SK-N-SH (cell line): Measurements from ENCODE around the gene MRPL54. TPM values are rescaled to one million over a fixed set of nuclear protein-coding genes. Genes with fewer than 3 reads are reported as not detected.

Source experiments
- CTCF ChIA-PET: fragments of 300-600, 350-600 bp; formaldehyde crosslinking; extraction: SDS; loops from one replicate; lab custom pipeline; 2021; lab: Yijun Ruan, JAX
- POLR2A ChIA-PET: fragments of 350-600 bp; sonication (Branson Sonifier 250); formaldehyde crosslinking; extraction: SDS; loops from one replicate; lab custom pipeline; 2020; ENCODE audit warnings: antibody characterized with exemption, inconsistent platforms; lab: Yijun Ruan, JAX
- DNase-seq: peaks from one replicate; pipeline ENCODE4 v3.0.0; 2012
- H2AFZ ChIP-seq: fragments of 200-600 bp; sonication (generic); 2 replicates; pipeline ENCODE4 v1.8.1; 2016; ENCODE audit warnings: antibody characterized with exemption, mild to moderate bottlenecking, low read depth
- H3F3A ChIP-seq: fragments of 200-600 bp; sonication (generic); replicated peaks from 2 replicates; pipeline ENCODE3; 2016; ENCODE audit warnings: antibody characterized with exemption, mild to moderate bottlenecking; ENCODE audit not compliant: insufficient read depth
- H3K27ac ChIP-seq, 2 experiments: fragments of 200-500 bp in 1 of 2; fragments of 200-600 bp in 1 of 2; sonication (Bioruptor generic) in 1 of 2; sonication (generic), shearing (Covaris generic) in 1 of 2; 2 replicates each; pipeline versions ENCODE4 v1.5.1 to v1.6.1; 2014 to 2016; ENCODE audit warnings: low read depth in 2 of 2, inconsistent platforms in 1 of 2, low read length in 1 of 2, mild to moderate bottlenecking in 1 of 2, mixed read lengths in 1 of 2
- H3K27me3 ChIP-seq: fragments of 200-600 bp; sonication (generic), shearing (Covaris generic); 2 replicates; pipeline ENCODE4 v1.6.1; 2016; ENCODE audit warnings: mixed run types; ENCODE audit not compliant: insufficient read depth
- H3K36me3 ChIP-seq, 2 experiments: fragments of 200-500 bp in 1 of 2; fragments of 200-600 bp in 1 of 2; sonication (Bioruptor generic) in 1 of 2; sonication (generic) in 1 of 2; replicated peaks in 1 of 2; 2 replicates each; pipeline versions ENCODE3 to v1.5.1; 2014 to 2016; ENCODE audit warnings: low read length in 1 of 2, mild to moderate bottlenecking in 1 of 2; ENCODE audit not compliant: insufficient read depth in 2 of 2, control insufficient read depth in 1 of 2
- H3K4me1 ChIP-seq, 2 experiments: fragments of 200-500 bp in 1 of 2; fragments of 200-600 bp in 1 of 2; sonication (Bioruptor generic) in 1 of 2; sonication (generic), shearing (Covaris generic) in 1 of 2; 2 replicates each; pipeline versions ENCODE4 v1.5.1 to v1.6.1; 2014 to 2016; ENCODE audit warnings: low read depth in 1 of 2, low read length in 1 of 2, mixed run types in 1 of 2; ENCODE audit not compliant: insufficient read depth in 2 of 2, control insufficient read depth in 1 of 2
- H3K4me2 ChIP-seq: fragments of 200-600 bp; sonication (generic), shearing (Covaris generic); 2 replicates; pipeline ENCODE4 v1.6.1; 2017; ENCODE audit warnings: mixed run types
- H3K4me3 ChIP-seq, 2 experiments: fragments of 200-500 bp in 1 of 2; fragments of 200-600 bp in 1 of 2; sonication (Bioruptor generic) in 1 of 2; sonication (generic), shearing (Covaris generic) in 1 of 2; 2 replicates each; pipeline versions ENCODE4 v1.5.1 to v1.8.1; 2014 to 2016; ENCODE audit warnings: low read depth in 2 of 2, inconsistent platforms in 1 of 2, low read length in 1 of 2, mild to moderate bottlenecking in 1 of 2, mixed read lengths in 1 of 2, moderate library complexity in 1 of 2
- H3K79me2 ChIP-seq: fragments of 200-600 bp; sonication (generic); 2 replicates; pipeline ENCODE4 v1.8.1; 2017; ENCODE audit warnings: mild to moderate bottlenecking; ENCODE audit not compliant: insufficient read depth
- H3K9ac ChIP-seq: fragments of 200-600 bp; sonication (generic); 2 replicates; pipeline ENCODE4 v1.6.1; 2017; ENCODE audit warnings: mixed run types
- H3K9me2 ChIP-seq: fragments of 200-600 bp; sonication (generic); 2 replicates; pipeline ENCODE4 v1.6.1; 2017; ENCODE audit warnings: mixed run types
- H3K9me3 ChIP-seq: fragments of 200-600 bp; sonication (generic); 2 replicates; pipeline ENCODE4 v1.6.1; 2017; ENCODE audit warnings: mixed run types, mild to moderate bottlenecking, moderate library complexity
- H4K20me1 ChIP-seq: fragments of 200-600 bp; sonication (generic); 2 replicates; pipeline ENCODE4 v1.6.1; 2017; ENCODE audit warnings: mild to moderate bottlenecking, mixed run types; ENCODE audit not compliant: insufficient read depth
- EZH2phosphoT487 ChIP-seq: fragments of 200-600 bp; sonication (generic); IDR thresholded peaks from 2 replicates; pipeline ENCODE4 v1.6.1; 2017; ENCODE audit warnings: low read depth, mixed run types, mild to moderate bottlenecking, antibody characterized with exemption, moderate library complexity, borderline replicate concordance
- FOXM1 ChIP-seq: IDR thresholded peaks from 2 replicates; pipeline ENCODE4 v1.4.0; 2012; ENCODE audit warnings: low read depth, mild to moderate bottlenecking
- MEF2A ChIP-seq: IDR thresholded peaks from 2 replicates; pipeline ENCODE4 v1.4.0; 2012; ENCODE audit warnings: low read depth, borderline replicate concordance
- REST ChIP-seq: IDR thresholded peaks from 2 replicates; pipeline ENCODE4 v1.6.1; 2012; ENCODE audit warnings: mild to moderate bottlenecking, low read depth, low read length, moderate library complexity
- RFX5 ChIP-seq: IDR thresholded peaks from 2 replicates; pipeline ENCODE4 v1.6.1; 2012; ENCODE audit warnings: mild to moderate bottlenecking, improper control_type of control experiment, low read length
- RXRA ChIP-seq: IDR thresholded peaks from 2 replicates; pipeline ENCODE4 v1.4.0; 2012; ENCODE audit warnings: low read depth, mild to moderate bottlenecking, borderline replicate concordance
- TCF12 ChIP-seq: IDR thresholded peaks from 2 replicates; pipeline ENCODE4 v1.4.0; 2012
- YY1 ChIP-seq: IDR thresholded peaks from 2 replicates; pipeline ENCODE4 v1.4.0; 2012; ENCODE audit warnings: low read depth, mild to moderate bottlenecking
- WGBS: methylation state at CpG from one replicate; pipeline ENCODE4 v1.1.6; 2017; ENCODE audit warnings: low lambda C conversion rate; 5-methylcytosine and 5-hydroxymethylcytosine counted together
- polyA plus RNA-seq, 3 experiments: library from polyadenylated mRNA; depleted of rRNA; stranded (reverse); fragments of >200 nt; gene quantifications; 2 replicates each; pipeline ENCODE4 v1.2.3, GENCODE V29; 2012
- TF ChIP-seq, protein P1 (sequence below): fragments of 150-350 bp; IDR thresholded peaks from 2 replicates; pipeline ENCODE4 v1.6.1; 2016; ENCODE audit warnings: mild to moderate bottlenecking, low read depth, low read length

Gene MRPL54
- polyA plus RNA-seq, 1 of the 3 experiments (the other 2 are of a cell fraction): 125 TPM

GRCh38 chr19:3778104-3778867, 15.8 kb downstream of the MRPL54 start:
- Histone ChIP-seq H3K27ac (no peak overlapping the region), H3K4me2 (no peak overlapping the region), H3K36me3 (no peaks in the 10 kb centered on the region), H3K27me3 (peaks cover 22% of the 10 kb centered on the region), H3K79me2 (no peaks in the 10 kb centered on the region), H3F3A (no peaks in the 10 kb centered on the region), H3K9me3 (peaks cover 9% of the 10 kb centered on the region), H3K9me2 (no peaks in the 10 kb centered on the region), H3K4me3 (no peak overlapping the region), H2AFZ (no peak overlapping the region), H3K4me1 (no peaks in the 10 kb centered on the region), H4K20me1 (no peaks in the 10 kb centered on the region), H3K9ac (no peak overlapping the region)
- CTCF ChIA-PET: interaction anchor here (1.3 to 1.7 kb wide), 2 partner anchors 8 to 16 kb away, joined by 3 to 8 read pairs; partner anchors contain the start of genes APBA3 and MRPL54
- 25% methylated on average over 14 of the region's 37 CpGs for WGBS
- no peak for TF ChIP-seq MEF2A
- no peak for DNase-seq
- POLR2A ChIA-PET: interaction anchor here (1.1 kb wide), 1 partner anchor 15 kb away, joined by 8 read pairs; no protein-coding TSS in a partner anchor

DNA sequence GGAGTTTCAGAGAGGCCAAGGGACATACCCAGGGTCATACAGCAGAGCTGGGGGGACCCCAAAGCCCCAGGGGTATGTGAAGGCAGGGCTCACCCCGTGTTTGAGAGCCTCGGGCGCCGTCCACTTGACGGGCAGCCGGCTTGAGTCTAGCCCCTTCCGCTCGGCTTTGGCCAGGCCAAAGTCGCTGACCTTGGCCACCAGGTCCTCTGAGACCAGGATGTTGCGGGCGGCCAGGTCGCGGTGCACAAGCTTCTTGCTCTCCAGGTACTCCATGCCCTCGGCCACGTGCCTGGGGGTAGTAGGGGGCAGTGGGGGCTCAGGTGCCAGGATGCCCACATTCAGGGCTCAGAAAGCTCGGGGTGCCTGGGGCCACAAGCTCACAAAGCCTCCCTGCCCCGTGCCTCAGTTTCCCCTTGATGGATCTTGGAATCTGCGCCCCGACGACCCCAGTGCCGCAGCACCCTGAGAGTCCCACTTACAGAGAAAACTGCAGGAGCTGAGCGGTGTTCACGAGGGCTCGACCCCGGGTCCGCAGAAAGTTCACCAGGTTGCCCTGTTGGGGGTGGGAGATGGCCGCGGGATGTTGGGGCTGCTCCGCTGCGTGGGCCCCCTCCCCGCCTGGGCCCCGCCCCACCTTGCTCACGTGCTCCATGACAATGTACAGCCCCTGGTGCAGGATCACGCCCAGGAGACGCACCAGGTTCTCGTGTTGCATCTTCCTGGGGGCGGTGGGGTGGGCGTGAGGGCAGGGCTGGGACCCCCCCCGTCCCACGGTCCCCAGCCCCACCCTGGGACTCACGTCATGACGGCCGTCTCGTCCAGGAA, 16.6 kb downstream of the MRPL54 start:
- no peak overlapping the region for H3K27ac ChIP-seq
- no peak overlapping the region for H2AFZ ChIP-seq
- no peaks in the 10 kb centered on the region; a peak in 1 of 4 replicates for H3K4me1 ChIP-seq
- H3K36me3 ChIP-seq: no peaks in the 10 kb centered on the region
- peaks cover 30% of the 10 kb centered on the region for H3K27me3 ChIP-seq
- ChIA-PET POLR2A (interaction anchor here (1.1 kb wide), 1 partner anchor 15 kb away, joined by 8 read pairs; no protein-coding TSS in a partner anchor), CTCF (interaction anchor here (1.3 to 2.9 kb wide), 3 partner anchors 9 to 43 kb away, joined by 3 to 10 read pairs (median 8); partner anchors contain the start of genes APBA3 and MRPL54)
- H3F3A ChIP-seq: no peaks in the 10 kb centered on the region
- no peaks in the 10 kb centered on the region for H3K9me2 ChIP-seq
- WGBS: 8% methylated on average over 16 of the region's 44 CpGs
- H3K79me2 ChIP-seq: no peaks in the 10 kb centered on the region
- H3K9ac ChIP-seq: no peak overlapping the region
- TF ChIP-seq EZH2phosphoT487 (no peak), RXRA (no peak), YY1 (no peak), MEF2A (no peak), FOXM1 (no peak), REST (no peak), RFX5 (no peak), TCF12 (no peak)
- TF ChIP-seq, protein P1, sequence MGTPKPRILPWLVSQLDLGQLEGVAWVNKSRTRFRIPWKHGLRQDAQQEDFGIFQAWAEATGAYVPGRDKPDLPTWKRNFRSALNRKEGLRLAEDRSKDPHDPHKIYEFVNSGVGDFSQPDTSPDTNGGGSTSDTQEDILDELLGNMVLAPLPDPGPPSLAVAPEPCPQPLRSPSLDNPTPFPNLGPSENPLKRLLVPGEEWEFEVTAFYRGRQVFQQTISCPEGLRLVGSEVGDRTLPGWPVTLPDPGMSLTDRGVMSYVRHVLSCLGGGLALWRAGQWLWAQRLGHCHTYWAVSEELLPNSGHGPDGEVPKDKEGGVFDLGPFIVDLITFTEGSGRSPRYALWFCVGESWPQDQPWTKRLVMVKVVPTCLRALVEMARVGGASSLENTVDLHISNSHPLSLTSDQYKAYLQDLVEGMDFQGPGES: no peak
- DNase-seq: no peak
- H4K20me1 ChIP-seq: no peaks in the 10 kb centered on the region
- H3K9me3 ChIP-seq: peaks cover 9% of the 10 kb centered on the region
- no peak overlapping the region for H3K4me3 ChIP-seq
- H3K4me2 ChIP-seq: no peak overlapping the region
